ENCODE data around the gene CYB5D1.

Gene CYB5D1

DNA sequence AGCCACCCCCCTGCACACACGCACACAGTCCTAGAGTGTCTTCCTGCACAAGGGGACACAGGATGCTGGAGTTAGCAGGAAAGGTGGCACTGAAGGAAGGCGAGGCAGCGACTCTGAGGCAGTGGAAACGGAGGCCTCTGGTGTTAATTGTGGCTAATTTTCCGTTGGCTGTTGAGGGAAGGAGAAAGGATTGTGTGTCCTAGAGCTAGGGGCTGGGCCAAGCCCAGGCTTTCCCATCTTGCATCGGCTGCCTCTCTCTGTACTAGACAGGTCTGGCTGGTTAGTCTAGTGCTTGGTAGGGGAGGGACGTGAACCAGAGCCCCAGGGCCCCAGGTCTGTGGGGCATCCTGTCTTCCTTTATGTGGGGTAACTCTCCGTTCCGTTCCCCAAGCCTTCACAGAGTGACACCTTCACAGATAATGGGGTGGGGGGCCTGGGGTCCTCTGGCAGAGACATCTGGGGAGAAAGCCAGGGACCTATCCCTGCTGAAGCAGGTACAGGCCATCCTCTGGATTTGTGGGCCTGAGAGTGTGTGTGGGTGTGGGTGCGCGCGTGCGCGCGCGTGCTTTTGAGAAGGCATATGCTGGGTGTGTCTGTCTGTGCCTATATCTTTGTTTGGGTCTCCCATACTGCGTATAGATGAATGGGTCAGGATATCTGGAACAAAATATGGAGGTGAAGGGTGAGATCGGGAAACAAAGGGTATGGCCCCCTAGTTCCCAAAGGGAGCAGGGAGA lies 30.5 kb downstream of the CYB5D1 start, which contains the start of gene CHD3:
TSS of gene CHD3 (plus strand) at position 606 of the 737 bp plus-strand sequence. CDS start 212 bp downstream, outside the sequence.
- TF ChIP-seq, protein P1, sequence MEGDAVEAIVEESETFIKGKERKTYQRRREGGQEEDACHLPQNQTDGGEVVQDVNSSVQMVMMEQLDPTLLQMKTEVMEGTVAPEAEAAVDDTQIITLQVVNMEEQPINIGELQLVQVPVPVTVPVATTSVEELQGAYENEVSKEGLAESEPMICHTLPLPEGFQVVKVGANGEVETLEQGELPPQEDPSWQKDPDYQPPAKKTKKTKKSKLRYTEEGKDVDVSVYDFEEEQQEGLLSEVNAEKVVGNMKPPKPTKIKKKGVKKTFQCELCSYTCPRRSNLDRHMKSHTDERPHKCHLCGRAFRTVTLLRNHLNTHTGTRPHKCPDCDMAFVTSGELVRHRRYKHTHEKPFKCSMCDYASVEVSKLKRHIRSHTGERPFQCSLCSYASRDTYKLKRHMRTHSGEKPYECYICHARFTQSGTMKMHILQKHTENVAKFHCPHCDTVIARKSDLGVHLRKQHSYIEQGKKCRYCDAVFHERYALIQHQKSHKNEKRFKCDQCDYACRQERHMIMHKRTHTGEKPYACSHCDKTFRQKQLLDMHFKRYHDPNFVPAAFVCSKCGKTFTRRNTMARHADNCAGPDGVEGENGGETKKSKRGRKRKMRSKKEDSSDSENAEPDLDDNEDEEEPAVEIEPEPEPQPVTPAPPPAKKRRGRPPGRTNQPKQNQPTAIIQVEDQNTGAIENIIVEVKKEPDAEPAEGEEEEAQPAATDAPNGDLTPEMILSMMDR (IDR thresholded peaks at IDR 0.05; ENCODE audit: low read depth, low read length, missing control alignments) = no peak
- DNase-seq (ENCODE audit: low read depth) = no peak
- peak within 1 kb of the TSS; percentile 93 for H3K4me3 ChIP-seq (ENCODE audit: low read depth, low read length)

DNA sequence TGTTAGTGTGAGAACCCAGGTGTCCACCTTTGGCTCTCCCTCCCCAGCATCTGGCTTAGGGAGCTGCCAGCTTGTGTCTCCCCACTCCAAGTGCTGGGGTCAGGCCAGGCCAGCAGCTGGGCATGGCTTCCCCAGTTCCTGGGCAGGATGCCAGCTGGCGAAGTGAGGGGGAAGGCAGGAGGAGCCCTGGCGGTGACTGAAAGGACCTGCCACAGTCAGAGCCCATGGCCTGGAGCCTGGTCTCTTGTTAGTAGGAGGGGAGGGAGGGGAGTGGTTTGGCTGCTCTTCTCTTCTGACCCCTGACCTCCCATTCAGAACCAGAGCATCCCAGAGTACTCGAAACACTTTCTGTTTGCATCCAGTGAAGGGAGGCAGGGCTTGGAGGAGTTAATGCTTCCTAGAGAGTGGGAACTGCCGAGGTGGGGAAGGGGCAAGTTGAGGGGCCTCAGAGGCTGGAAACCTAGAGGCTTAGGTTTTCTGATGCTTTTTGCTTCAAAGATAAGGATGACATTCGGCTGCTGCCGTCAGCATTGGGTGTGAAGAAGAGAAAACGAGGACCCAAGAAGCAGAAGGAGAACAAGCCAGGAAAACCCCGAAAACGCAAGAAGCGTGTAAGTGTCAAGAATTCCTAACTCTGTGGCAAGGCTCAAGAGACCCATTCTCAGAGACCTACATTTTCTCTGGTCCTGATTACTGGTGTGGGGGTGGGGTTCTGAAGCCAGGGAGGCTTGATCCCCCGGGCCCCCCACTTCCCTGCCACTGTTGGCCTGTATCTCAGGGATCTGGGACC lies 31.6 kb downstream of the CYB5D1 start:
- TF ChIP-seq, protein P1 (IDR thresholded peaks at IDR 0.05; ENCODE audit: low read depth, low read length, missing control alignments) = no peak
- H3K4me3 ChIP-seq (ENCODE audit: low read depth, low read length) = no peak overlapping the region
- DNase-seq (ENCODE audit: low read depth) = no peak

DNA sequence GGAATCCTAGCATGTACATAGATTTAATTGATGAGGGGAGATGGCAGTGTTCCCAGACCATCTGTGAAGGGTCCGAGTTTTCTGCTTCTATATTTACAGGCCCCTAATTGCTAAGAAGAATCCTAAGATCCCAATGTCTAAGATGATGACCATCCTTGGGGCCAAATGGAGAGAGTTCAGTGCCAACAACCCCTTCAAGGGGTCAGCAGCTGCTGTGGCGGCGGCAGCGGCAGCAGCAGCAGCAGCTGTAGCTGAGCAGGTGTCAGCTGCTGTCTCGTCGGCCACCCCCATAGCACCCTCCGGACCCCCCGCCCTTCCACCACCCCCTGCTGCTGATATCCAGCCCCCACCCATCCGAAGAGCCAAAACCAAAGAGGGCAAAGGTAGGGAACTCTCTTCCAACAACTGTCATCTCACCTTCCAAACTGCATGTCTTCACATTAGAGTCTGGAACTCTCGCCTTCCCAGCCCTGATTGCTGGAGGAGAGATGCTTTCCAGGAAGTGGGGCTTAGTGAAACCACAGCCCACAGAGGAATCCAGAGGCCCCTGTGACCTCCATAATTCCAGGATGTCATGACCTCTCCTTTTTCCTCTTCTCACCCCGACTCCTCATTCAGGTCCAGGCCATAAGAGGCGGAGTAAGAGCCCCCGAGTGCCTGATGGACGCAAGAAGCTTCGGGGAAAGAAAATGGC lies 35.5 kb downstream of the CYB5D1 start:
- TF ChIP-seq, protein P1 (IDR thresholded peaks at IDR 0.05; ENCODE audit: low read depth, low read length, missing control alignments) = no peak
- DNase-seq (ENCODE audit: low read depth) = no peak
- no peak overlapping the region for H3K4me3 ChIP-seq (ENCODE audit: low read depth, low read length)

DNA sequence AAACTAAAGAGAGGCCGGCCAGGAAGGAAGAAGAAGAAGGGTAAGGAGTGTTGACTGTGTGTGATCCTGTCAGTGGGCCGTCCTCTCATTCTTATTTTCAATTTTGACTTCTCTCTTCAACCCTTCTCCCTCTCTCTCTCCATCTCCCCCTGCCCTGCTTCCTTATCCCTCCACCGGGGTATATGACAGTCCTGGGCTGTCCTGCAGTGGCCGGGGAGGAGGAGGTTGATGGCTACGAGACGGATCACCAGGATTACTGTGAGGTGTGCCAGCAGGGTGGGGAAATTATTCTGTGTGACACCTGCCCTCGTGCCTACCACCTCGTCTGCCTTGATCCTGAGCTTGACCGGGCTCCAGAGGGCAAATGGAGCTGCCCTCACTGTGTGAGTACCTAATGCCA lies 36.4 kb downstream of the CYB5D1 start:
- TF ChIP-seq, protein P1 (IDR thresholded peaks at IDR 0.05; ENCODE audit: low read depth, low read length, missing control alignments) = no peak
- no peak for DNase-seq (ENCODE audit: low read depth)
- no peak overlapping the region for H3K4me3 ChIP-seq (ENCODE audit: low read depth, low read length)

DNA sequence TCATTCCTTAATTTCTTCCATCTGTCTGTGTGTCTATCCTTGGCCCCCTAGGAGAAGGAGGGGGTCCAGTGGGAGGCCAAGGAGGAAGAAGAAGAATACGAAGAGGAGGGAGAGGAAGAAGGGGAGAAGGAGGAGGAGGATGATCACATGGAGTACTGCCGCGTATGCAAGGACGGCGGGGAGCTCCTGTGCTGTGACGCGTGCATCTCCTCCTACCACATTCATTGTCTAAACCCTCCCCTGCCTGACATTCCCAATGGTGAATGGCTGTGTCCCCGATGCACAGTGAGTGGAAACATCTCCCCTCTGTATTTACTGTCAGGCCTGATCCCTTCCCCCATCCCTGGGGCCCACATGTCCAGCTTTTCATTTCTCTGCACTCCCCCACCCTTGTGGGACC lies 37.1 kb downstream of the CYB5D1 start:
- TF ChIP-seq, protein P1 (IDR thresholded peaks at IDR 0.05; ENCODE audit: low read depth, low read length, missing control alignments) = no peak
- H3K4me3 ChIP-seq (ENCODE audit: low read depth, low read length) = no peak overlapping the region
- DNase-seq (ENCODE audit: low read depth) = no peak

DNA sequence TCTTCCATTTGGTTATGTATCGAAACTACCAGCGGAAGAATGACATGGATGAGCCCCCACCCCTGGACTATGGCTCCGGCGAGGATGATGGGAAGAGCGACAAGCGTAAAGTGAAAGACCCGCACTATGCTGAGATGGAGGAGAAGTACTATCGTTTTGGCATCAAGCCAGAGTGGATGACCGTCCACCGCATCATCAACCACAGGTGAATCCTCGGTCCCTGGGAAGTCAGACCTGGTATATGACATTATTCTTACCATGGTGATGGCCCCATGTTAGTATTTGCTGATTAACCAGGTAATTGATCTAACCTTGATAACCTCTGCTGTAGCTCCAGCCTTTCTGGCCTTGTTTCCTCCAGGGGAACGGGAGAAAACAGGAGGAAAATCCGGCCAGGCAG lies 39.3 kb downstream of the CYB5D1 start:
- TF ChIP-seq, protein P1 (IDR thresholded peaks at IDR 0.05; ENCODE audit: low read depth, low read length, missing control alignments) = no peak
- no peak for DNase-seq (ENCODE audit: low read depth)
- H3K4me3 ChIP-seq (ENCODE audit: low read depth, low read length) = no peak overlapping the region

Measured in GM12864 (cell line).